Mesothelial cell of epicardium (in vitro differentiated cells): Measurements from ENCODE around the gene HELZ2. TPM values are rescaled to one million over a fixed set of nuclear protein-coding genes. Genes with fewer than 3 reads are reported as not detected.
"Not testable (repeated sequence)": the region's sequence is repeated elsewhere in the genome, so short reads cannot be mapped to it uniquely, and the experiment has no call there.

ENCODE experiments used
- DNase-seq, 2 experiments: peaks; one replicate each; pipeline ENCODE4 v3.0.0; 2021; ENCODE audit warnings: low spot score in 2 of 2; ENCODE audit not compliant: unreplicated experiment in 2 of 2
- H3K27ac Mint-ChIP-seq: 2 replicates; pipeline ENCODE4 v1.8.0; 2021; ENCODE audit warnings: mixed read lengths
- H3K27me3 Mint-ChIP-seq: 2 replicates; pipeline ENCODE4 v1.8.0; 2021; ENCODE audit warnings: low read depth, mixed read lengths
- H3K36me3 Mint-ChIP-seq: 2 replicates; pipeline ENCODE4 v1.8.0; 2021; ENCODE audit warnings: mixed read lengths
- H3K4me1 Mint-ChIP-seq: 2 replicates; pipeline ENCODE4 v1.8.0; 2021; ENCODE audit warnings: mixed read lengths
- H3K4me3 Mint-ChIP-seq: 2 replicates; pipeline ENCODE4 v1.8.0; 2021; ENCODE audit warnings: mild to moderate bottlenecking, moderate library complexity, mixed read lengths
- H3K9me3 Mint-ChIP-seq: 2 replicates; pipeline ENCODE4 v1.8.0; 2021; ENCODE audit warnings: mixed read lengths
- total RNA-seq: library from RNA; stranded (reverse); gene quantifications from 3 replicates; pipeline ENCODE4 v1.2.1, GENCODE V29; 2021
- TF ChIP-seq, protein P1 (sequence below): fragments of 200-600 bp; sonication (generic); IDR thresholded peaks from one replicate; pipeline ENCODE4 v1.5.0; 2021; ENCODE audit warnings: antibody characterized with exemption; ENCODE audit not compliant: unreplicated experiment

Gene HELZ2
- total RNA-seq, 1 donor from 2014 or later: 44.4 TPM

DNA sequence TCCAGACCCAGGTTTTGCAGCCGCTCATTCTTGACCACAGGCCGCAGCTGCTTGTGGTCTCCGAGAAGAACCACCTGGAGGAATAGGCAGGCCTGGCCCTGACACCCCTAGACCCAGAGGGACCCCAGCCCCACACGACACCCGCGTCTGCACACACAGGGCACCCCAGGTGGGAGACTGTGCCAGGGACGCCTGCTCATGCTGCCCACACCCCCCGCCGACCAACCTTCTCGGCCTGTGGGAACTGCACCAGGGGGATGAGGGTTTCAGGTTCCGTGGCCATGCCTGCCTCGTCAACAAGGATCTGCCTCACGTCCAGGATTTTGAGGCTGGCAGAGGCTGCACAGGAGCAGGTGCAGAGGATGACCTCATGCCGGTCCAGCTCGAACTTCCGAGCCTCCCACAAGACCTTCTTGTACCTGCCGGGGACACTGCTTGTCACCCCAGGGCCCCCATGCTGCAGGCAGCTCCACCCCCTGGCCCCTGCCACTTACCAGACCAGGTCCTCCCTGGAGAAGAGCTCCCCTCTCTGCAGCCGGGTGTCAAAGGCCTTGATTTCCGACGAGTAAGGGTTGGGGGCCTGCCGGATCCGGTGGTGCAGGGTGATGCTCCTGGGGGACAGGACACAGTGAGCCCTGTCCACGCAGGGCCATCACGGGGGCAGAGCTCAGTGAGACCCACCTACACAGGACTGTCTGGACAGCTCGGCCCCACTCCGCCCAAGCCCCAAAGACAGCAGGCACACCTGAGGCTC lies 13.0 kb downstream of the HELZ2 start:
- TF ChIP-seq, protein P1, sequence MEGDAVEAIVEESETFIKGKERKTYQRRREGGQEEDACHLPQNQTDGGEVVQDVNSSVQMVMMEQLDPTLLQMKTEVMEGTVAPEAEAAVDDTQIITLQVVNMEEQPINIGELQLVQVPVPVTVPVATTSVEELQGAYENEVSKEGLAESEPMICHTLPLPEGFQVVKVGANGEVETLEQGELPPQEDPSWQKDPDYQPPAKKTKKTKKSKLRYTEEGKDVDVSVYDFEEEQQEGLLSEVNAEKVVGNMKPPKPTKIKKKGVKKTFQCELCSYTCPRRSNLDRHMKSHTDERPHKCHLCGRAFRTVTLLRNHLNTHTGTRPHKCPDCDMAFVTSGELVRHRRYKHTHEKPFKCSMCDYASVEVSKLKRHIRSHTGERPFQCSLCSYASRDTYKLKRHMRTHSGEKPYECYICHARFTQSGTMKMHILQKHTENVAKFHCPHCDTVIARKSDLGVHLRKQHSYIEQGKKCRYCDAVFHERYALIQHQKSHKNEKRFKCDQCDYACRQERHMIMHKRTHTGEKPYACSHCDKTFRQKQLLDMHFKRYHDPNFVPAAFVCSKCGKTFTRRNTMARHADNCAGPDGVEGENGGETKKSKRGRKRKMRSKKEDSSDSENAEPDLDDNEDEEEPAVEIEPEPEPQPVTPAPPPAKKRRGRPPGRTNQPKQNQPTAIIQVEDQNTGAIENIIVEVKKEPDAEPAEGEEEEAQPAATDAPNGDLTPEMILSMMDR: no peak
- peaks cover 6% of the 10 kb centered on the region for H3K36me3 Mint-ChIP-seq
- no peak overlapping the region for H3K27ac Mint-ChIP-seq
- no peaks in the 10 kb centered on the region for H3K9me3 Mint-ChIP-seq
- H3K4me1 Mint-ChIP-seq: no peaks in the 10 kb centered on the region
- H3K27me3 Mint-ChIP-seq: no peaks in the 10 kb centered on the region
- DNase-seq: no peak
- H3K4me3 Mint-ChIP-seq: no peak overlapping the region

DNA sequence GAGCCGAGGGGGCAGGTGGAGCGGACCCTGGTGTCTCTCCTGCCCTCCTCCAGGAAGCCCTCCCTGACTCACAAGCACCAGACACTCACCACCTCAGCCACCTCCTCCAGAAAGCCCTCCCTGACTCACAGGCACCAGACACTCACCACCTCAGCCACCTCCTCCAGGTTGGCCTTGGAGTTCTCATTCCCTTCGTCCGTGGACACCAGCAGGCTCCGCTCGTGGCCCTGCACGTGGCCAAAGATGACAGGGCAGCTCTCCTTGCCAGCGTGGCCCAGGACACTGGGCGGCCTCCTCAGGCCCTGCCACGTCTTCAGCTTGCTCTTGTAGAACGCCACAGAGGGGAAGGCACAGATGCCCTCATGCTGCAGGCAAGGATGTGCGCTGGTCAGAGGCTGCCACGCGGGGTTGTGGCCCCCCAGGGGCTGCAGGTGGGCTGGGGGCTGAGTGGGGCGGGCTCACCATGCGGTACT lies 13.7 kb downstream of the HELZ2 start:
- TF ChIP-seq, protein P1: no peak
- Mint-ChIP-seq H3K27ac (no peak overlapping the region), H3K27me3 (no peaks in the 10 kb centered on the region), H3K9me3 (no peaks in the 10 kb centered on the region), H3K4me1 (no peaks in the 10 kb centered on the region), H3K36me3 (peaks cover 6% of the 10 kb centered on the region), H3K4me3 (no peak overlapping the region)
- DNase-seq: no peak

DNA sequence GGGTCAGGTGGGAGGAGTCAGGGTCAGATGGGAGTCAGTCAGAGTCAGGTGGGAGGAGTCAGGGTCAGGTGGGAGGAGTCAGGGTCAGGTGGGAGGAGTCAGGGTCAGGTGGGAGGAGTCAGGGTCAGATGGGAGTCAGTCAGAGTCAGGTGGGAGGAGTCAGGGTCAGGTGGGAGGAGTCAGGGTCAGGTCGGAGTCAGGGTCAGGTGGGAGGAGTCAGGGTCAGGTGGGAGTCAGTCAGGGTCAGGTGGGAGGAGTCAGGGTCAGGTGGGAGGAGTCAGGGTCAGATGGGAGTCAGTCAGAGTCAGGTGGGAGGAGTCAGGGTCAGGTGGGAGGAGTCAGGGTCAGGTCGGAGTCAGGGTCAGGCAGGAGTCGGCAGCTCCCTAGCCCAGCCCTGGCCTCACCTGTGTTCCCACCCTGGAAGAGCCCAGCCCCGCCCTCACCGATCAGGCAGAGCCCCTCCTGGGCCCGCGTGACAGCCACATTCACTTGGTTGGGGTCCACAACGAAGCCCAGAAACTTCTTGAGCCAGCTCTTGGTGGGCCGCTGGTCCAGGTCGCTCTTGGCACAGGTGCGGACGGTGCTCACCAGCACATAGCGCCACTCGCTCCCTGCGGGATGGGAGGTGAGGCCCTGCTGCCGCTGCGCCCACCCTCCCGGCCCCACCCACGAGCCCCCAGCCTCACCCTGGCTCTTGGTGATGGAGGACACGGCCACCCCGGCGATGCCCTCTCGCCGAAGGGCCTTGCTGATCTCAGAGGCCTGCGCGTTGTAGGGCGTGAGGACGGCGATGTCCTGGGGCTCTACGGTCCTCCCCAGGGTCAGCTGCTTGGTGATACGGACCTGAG lies 14.3 kb downstream of the HELZ2 start:
- not testable (repeated sequence) for DNase-seq, H3K4me1 Mint-ChIP-seq, H3K36me3 Mint-ChIP-seq, H3K27me3 Mint-ChIP-seq, H3K9me3 Mint-ChIP-seq, H3K4me3 Mint-ChIP-seq, H3K27ac Mint-ChIP-seq

DNA sequence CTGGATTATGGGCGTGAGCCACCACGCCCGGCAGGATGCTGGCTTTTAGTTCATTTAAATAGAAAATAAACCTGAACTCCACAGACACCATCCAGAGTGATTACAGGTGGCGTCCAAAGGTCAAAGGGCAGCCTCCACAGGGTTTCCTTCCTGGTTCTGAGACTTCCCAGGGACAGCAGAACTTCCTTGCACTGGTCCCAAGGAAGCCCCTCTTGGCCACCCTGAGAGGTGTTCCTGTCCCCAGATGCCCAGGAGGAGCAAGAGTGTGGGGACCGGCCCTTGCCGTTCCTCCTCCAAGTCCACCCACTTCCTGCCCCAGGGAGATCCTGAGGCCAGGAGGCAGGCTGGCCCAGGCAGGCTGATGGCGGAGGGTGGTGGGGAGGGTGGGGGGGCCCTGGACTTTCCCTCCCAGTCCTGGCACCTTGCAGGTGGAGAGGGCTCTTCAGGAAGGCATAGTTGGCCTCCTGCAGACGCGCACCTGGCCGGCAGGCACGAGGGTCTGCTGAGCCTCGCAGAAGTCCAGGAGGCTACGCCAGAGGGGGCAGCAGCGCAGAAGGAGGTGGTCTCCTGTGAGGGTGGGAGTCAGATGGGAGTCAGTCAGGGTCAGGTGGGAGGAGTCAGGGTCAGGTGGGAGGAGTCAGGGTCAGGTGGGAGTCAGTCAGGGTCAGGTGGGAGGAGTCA lies 15.1 kb downstream of the HELZ2 start:
- Mint-ChIP-seq H3K9me3 (no peaks in the 10 kb centered on the region), H3K27me3 (no peaks in the 10 kb centered on the region), H3K4me1 (no peaks in the 10 kb centered on the region), H3K27ac (no peak overlapping the region), H3K4me3 (no peak overlapping the region), H3K36me3 (peaks cover 6% of the 10 kb centered on the region)
- TF ChIP-seq, protein P1: no peak
- no peak for DNase-seq

DNA sequence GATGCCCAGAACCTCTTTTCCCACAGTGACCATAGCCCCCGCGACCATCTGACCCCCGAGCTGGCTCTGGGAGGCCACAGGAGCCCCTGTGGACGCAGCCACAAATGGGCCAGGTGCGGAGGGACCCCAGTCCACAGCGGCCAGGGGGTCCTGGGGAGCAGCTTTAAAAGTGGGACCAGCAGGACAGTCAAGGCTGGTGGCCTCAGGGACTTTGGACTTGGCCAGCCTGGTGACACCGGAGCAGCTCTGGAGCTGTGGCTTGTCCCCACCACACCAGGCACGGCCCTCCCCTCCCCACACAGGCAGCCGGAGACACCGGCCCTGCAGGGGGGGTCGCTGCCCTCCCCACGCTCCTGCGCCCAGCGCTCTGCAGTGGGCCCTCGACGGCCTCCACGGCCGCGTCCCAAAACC lies 16.6 kb downstream of the HELZ2 start:
- no peaks in the 10 kb centered on the region for H3K4me1 Mint-ChIP-seq

More for the DNA sequence above, 16.6 kb downstream of the HELZ2 start:
- TF ChIP-seq, protein P1: no peak
- no peak for DNase-seq
- Mint-ChIP-seq H3K36me3 (peaks cover 6% of the 10 kb centered on the region), H3K27me3 (no peaks in the 10 kb centered on the region), H3K4me3 (no peak overlapping the region), H3K9me3 (no peaks in the 10 kb centered on the region), H3K27ac (peak overlapping the region; percentile 50)
